PC-9 (cell line): ENCODE measurements around the gene IGSF8. TPM values are rescaled to one million over a fixed set of nuclear protein-coding genes. Genes with fewer than 3 reads are reported as not detected.

ENCODE experiments used
- BruUV-seq: library from RNA; stranded (reverse); fragments of 400-500 nt; replicated peaks from 2 replicates; lab custom pipeline; 2021; lab: Mats Ljungman, UMichigan
- CTCF ChIA-PET: fragments of 300-600 bp; sonication (Branson Sonifier 250); formaldehyde crosslinking; loops from one replicate; lab custom pipeline; 2022; ENCODE audit warnings: antibody characterized with exemption; lab: Charles Lee
- POLR2A ChIA-PET: fragments of 300-600 bp; sonication (Branson Sonifier 250); formaldehyde crosslinking; loops from one replicate; lab custom pipeline; 2022; ENCODE audit warnings: antibody characterized with exemption; ENCODE audit not compliant: unreplicated experiment; lab: Charles Lee
- DNase-seq, 2 experiments: peaks; one replicate each; pipeline versions ENCODE4 v3.0.0 to v3.0.0-alpha.2; 2015 to 2022; ENCODE audit warnings: mixed read lengths in 1 of 2
- H2AFZ ChIP-seq: fragments of 200-600 bp; sonication (generic); 2 replicates; pipeline ENCODE4 v1.8.1; 2017; ENCODE audit warnings: antibody characterized with exemption
- H3F3A ChIP-seq: fragments of 200-600 bp; sonication (generic); 2 replicates; pipeline ENCODE4 v1.8.1; 2017; ENCODE audit warnings: antibody characterized with exemption, mild to moderate bottlenecking, low read depth; ENCODE audit not compliant: insufficient read depth
- H3K27ac ChIP-seq: fragments of 200-600 bp; sonication (generic); 2 replicates; pipeline ENCODE4 v1.6.1; 2016; ENCODE audit warnings: mixed run types
- H3K27me3 ChIP-seq: fragments of 200-600 bp; sonication (generic); 2 replicates; pipeline ENCODE4 v1.6.1; 2016; ENCODE audit warnings: low read depth, mixed run types; ENCODE audit not compliant: insufficient read depth
- H3K36me3 ChIP-seq: fragments of 200-600 bp; sonication (generic); 2 replicates; pipeline ENCODE4 v1.6.1; 2016; ENCODE audit warnings: low read depth, mixed run types
- H3K4me1 ChIP-seq: fragments of 200-600 bp; sonication (generic); replicated peaks from 2 replicates; pipeline ENCODE4 v1.6.1; 2016; ENCODE audit warnings: mixed run types; ENCODE audit not compliant: insufficient read depth
- H3K4me2 ChIP-seq: fragments of 200-600 bp; sonication (generic); 2 replicates; pipeline ENCODE4 v1.6.1; 2017; ENCODE audit warnings: mixed run types
- H3K4me3 ChIP-seq: fragments of 200-600 bp; sonication (generic); 2 replicates; pipeline ENCODE4 v1.6.1; 2016; ENCODE audit warnings: mixed run types
- H3K79me2 ChIP-seq: fragments of 200-600 bp; sonication (generic); 2 replicates; pipeline ENCODE4 v1.6.1; 2017; ENCODE audit warnings: low read depth, mixed run types
- H3K9me2 ChIP-seq: fragments of 200-600 bp; sonication (generic); 2 replicates; pipeline ENCODE4 v1.8.1; 2017; ENCODE audit warnings: mild to moderate bottlenecking; ENCODE audit not compliant: insufficient read depth
- H3K9me3 ChIP-seq: fragments of 200-600 bp; sonication (generic); 2 replicates; pipeline ENCODE4 v1.8.1; 2016; ENCODE audit warnings: low read depth; ENCODE audit not compliant: insufficient read depth
- H4K20me1 ChIP-seq: fragments of 200-600 bp; sonication (generic); 2 replicates; pipeline ENCODE4 v1.8.1; 2017; ENCODE audit not compliant: insufficient read depth
- EZH2 ChIP-seq: fragments of 200-600 bp; sonication (generic); IDR thresholded peaks from 2 replicates; pipeline ENCODE4 v1.8.0; 2017; ENCODE audit warnings: antibody characterized with exemption, low read depth
- intact Hi-C: fragments of 100-400 bp; cut with micrococcal nuclease; formaldehyde crosslinking; loops from one replicate; pipeline ENCODE4 v1.10.0; 2022; ENCODE audit not compliant: unreplicated experiment
- total RNA-seq: library from RNA; stranded (reverse); gene quantifications from 2 replicates; pipeline ENCODE4 v1.2.3, GENCODE V29; 2021
- TF ChIP-seq, protein P1 (sequence below): fragments of 200-600 bp; sonication (generic); conservative IDR thresholded peaks from 2 replicates; pipeline ENCODE4 v1.6.1; 2017; ENCODE audit warnings: mixed run types, antibody characterized with exemption, mild to moderate bottlenecking, moderate library complexity

Gene IGSF8
- total RNA-seq, 1 experiment from 2014 or later = 27.4 TPM

DNA sequence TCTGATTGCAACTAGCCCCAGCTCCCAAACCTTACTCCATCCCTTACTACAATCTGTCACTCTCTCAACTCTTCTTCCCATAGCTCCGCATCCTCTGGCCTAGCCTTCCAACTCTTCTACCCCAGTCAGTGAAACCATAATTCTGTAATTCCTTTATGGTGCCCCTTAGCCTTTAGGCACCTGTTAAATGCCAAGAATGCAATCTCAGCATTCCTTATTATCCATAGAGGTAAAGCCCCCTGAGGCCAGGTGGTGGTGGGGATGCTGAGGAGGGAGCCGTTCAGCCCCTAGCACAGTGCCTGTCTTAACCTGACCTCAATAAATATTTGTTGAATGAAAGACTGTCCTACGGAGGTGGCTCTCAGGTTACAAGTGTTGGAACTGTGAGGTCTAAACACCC is 31.1 kb upstream of the IGSF8 start:
- Histone ChIP-seq H3F3A (peaks cover 12% of the 10 kb centered on the region; the same call in 1 of the 2 replicates), H3K27me3 (no peaks in the 10 kb centered on the region), H4K20me1 (no peaks in the 10 kb centered on the region), H2AFZ (no peak overlapping the region), H3K9me3 (no peaks in the 10 kb centered on the region), H3K4me2 (no peak overlapping the region), H3K4me3 (no peak overlapping the region), H3K79me2 (no peaks in the 10 kb centered on the region), H3K9me2 (no peaks in the 10 kb centered on the region), H3K4me1 (peaks cover 49% of the 10 kb centered on the region), H3K36me3 (no peaks in the 10 kb centered on the region), H3K27ac (no peak overlapping the region)
- ChIA-PET CTCF (no interaction called here), POLR2A (no interaction called here)
- intact Hi-C loops = no loop called here
- TF ChIP-seq EZH2 = no peak
- TF ChIP-seq, protein P1, sequence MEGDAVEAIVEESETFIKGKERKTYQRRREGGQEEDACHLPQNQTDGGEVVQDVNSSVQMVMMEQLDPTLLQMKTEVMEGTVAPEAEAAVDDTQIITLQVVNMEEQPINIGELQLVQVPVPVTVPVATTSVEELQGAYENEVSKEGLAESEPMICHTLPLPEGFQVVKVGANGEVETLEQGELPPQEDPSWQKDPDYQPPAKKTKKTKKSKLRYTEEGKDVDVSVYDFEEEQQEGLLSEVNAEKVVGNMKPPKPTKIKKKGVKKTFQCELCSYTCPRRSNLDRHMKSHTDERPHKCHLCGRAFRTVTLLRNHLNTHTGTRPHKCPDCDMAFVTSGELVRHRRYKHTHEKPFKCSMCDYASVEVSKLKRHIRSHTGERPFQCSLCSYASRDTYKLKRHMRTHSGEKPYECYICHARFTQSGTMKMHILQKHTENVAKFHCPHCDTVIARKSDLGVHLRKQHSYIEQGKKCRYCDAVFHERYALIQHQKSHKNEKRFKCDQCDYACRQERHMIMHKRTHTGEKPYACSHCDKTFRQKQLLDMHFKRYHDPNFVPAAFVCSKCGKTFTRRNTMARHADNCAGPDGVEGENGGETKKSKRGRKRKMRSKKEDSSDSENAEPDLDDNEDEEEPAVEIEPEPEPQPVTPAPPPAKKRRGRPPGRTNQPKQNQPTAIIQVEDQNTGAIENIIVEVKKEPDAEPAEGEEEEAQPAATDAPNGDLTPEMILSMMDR = no peak
- no peak for DNase-seq
- BruUV-seq = no TSS peak

DNA sequence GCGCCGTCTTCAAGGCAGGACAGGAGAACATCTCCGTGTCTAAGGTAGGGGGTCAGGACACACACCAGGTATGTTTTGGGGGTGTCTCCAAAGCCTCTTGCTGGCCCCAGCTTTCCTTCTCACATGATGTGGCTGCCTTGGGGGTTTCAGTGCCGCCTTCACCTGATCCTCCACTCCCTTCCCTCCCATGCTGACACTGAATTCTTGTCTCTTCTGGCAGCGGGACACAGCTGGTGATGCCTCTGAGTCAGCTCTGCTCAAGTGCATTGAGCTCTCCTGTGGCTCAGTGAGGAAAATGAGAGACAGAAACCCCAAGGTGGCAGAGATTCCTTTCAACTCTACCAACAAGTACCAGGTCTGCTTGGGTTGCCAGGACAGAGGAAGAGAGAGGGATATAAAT is 30.6 kb upstream of the IGSF8 start:
- DNase-seq = no peak
- H2AFZ ChIP-seq = no peak overlapping the region
- H3K9me2 ChIP-seq = no peaks in the 10 kb centered on the region
- no peaks in the 10 kb centered on the region for H4K20me1 ChIP-seq
- intact Hi-C loops = no loop called here
- H3K36me3 ChIP-seq = no peaks in the 10 kb centered on the region
- H3K79me2 ChIP-seq = no peaks in the 10 kb centered on the region
- no peaks in the 10 kb centered on the region for H3K9me3 ChIP-seq
- CTCF ChIA-PET = no interaction called here
- H3K4me3 ChIP-seq = no peak overlapping the region
- TF ChIP-seq, protein P1 = no peak
- TF ChIP-seq EZH2 = no peak
- peaks cover 17% of the 10 kb centered on the region; the same call in 1 of the 2 replicates for H3F3A ChIP-seq
- no peak overlapping the region for H3K27ac ChIP-seq
- POLR2A ChIA-PET = no interaction called here
- no TSS peak for BruUV-seq
- H3K27me3 ChIP-seq = no peaks in the 10 kb centered on the region
- H3K4me2 ChIP-seq = no peak overlapping the region
- H3K4me1 ChIP-seq = peaks cover 55% of the 10 kb centered on the region

DNA sequence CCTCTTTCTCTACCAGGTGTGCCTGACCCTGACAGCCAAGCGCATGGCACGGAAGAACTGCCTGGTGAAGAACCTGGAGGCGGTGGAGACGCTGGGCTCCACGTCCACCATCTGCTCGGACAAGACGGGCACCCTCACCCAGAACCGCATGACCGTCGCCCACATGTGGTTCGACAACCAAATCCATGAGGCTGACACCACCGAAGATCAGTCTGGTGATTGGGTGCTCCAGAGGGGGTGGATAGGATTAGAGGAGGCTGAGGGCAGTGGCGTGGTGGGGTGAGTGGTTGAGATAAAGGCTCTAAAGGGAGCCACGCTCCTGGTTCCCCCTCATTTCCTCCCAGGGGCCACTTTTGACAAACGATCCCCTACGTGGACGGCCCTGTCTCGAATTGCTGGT is 30.2 kb upstream of the IGSF8 start:
- H3F3A ChIP-seq = peaks cover 19% of the 10 kb centered on the region; the same call in 1 of the 2 replicates
- TF ChIP-seq, protein P1 = no peak
- no peak for TF ChIP-seq EZH2
- no peak overlapping the region for H3K4me2 ChIP-seq
- H3K79me2 ChIP-seq = no peaks in the 10 kb centered on the region
- H3K9me3 ChIP-seq = no peaks in the 10 kb centered on the region
- intact Hi-C loops = no loop called here
- ChIA-PET POLR2A (no interaction called here), CTCF (no interaction called here)
- H2AFZ ChIP-seq = no peak overlapping the region
- DNase-seq = no peak
- H3K4me3 ChIP-seq = no peak overlapping the region
- H3K27ac ChIP-seq = no peak overlapping the region
- H3K4me1 ChIP-seq = peaks cover 59% of the 10 kb centered on the region
- BruUV-seq = no TSS peak
- no peaks in the 10 kb centered on the region for H3K9me2 ChIP-seq
- H3K36me3 ChIP-seq = no peaks in the 10 kb centered on the region
- H4K20me1 ChIP-seq = no peaks in the 10 kb centered on the region
- H3K27me3 ChIP-seq = no peaks in the 10 kb centered on the region
